ENCODE data around the gene C2orf74.
"Not testable (repeated sequence)": the region's sequence is repeated elsewhere in the genome, so short reads cannot be mapped to it uniquely, and the experiment has no call there.

Gene C2orf74

DNA sequence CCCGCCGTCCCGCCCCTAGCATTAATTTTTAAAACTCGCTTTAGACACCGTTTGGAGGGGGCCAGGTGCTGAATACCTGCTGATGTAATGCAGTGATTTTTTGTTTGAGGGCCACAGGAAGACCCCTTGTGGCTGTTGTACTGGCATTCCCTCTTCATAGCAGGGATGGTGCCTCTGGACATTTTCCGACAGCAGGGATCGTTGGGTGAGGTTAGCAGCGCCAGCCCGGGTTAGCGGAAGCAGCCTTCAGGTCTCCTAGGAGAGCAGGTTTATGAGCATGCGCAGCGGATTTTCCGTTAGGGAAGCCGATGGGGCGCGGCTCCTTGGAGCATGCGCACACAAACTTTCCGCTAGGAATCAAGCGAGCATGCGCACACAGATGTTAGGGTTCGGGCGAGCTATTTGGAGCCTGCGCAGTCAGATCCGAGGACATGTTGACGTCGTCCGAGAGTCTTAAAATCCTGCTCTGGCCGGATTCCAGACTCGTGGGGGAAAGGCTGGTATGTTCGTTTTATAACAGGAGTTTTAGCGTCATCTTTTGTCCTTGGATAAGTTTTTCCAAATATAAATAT is 17.2 kb upstream of the C2orf74 start:
- H3K4me1 ChIP-seq (ENCODE audit: control insufficient read depth in 1 of 2, insufficient read depth in 2 of 2, low read length in 2 of 2), result peaks cover 0 to 3% of the 10 kb centered on the region in 2 donors
- H3K4me3 ChIP-seq (ENCODE audit: low read depth in 1 of 2, low read length in 2 of 2), result peak overlapping the region; percentile 69 to 83
- peak overlapping the region; percentile 66 for H3K27ac ChIP-seq (ENCODE audit: low read depth, low read length)
- peak overlapping the region; percentile 41 to 86 for H3K9ac ChIP-seq (ENCODE audit: low read depth in 1 of 2, low read length in 2 of 2)
- peaks cover 0 to 3% of the 10 kb centered on the region in 2 donors for H3K36me3 ChIP-seq (ENCODE audit: control insufficient read depth in 1 of 2, insufficient read depth in 2 of 2, low read length in 2 of 2)
- no peaks in the 10 kb centered on the region for H3K27me3 ChIP-seq (ENCODE audit: control insufficient read depth in 1 of 2, insufficient read depth in 2 of 2, low read length in 2 of 2)
- no peaks in the 10 kb centered on the region for H3K9me3 ChIP-seq (ENCODE audit: control insufficient read depth in 1 of 2, low read length in 2 of 2)

- no peaks in the 10 kb centered on the region for H3K9me3 ChIP-seq (ENCODE audit: control insufficient read depth in 1 of 2, low read length in 2 of 2)
- no peak overlapping the region for H3K27ac ChIP-seq (ENCODE audit: low read depth, low read length)
- H3K9ac ChIP-seq (ENCODE audit: low read depth in 1 of 2, low read length in 2 of 2), result no peak overlapping the region
- H3K4me3 ChIP-seq (ENCODE audit: low read depth in 1 of 2, low read length in 2 of 2), result peak overlapping the region in 1 of 2 donors; percentile 69
- peaks cover 0 to 3% of the 10 kb centered on the region in 2 donors for H3K36me3 ChIP-seq (ENCODE audit: control insufficient read depth in 1 of 2, insufficient read depth in 2 of 2, low read length in 2 of 2)
- no peaks in the 10 kb centered on the region for H3K27me3 ChIP-seq (ENCODE audit: control insufficient read depth in 1 of 2, insufficient read depth in 2 of 2, low read length in 2 of 2)
- peaks cover 0 to 3% of the 10 kb centered on the region in 2 donors for H3K4me1 ChIP-seq (ENCODE audit: control insufficient read depth in 1 of 2, insufficient read depth in 2 of 2, low read length in 2 of 2)
Observed at GRCh38 chr2:61145990-61146389, 16.0 kb upstream of the C2orf74 start.

DNA sequence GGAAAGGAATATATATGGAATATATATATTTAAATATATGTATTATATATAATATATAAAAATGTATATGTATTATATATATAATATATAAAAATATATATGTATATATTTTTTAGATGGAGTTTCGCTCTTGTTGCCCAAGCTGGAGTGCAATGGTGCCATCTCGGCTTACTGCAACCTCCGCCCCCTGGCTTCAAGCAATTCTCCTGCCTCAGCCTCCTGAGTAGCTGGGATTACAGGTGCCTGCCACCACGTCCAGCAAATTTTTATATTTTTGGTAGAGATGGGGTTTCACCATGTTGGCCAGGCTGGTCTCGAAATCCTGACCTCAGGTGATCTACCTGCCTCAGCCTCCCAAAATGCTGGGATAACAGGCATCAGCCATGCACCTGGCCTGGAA is 13.9 kb upstream of the C2orf74 start:
- not testable (repeated sequence) for H3K36me3 ChIP-seq (ENCODE audit: control insufficient read depth in 1 of 2, insufficient read depth in 2 of 2, low read length in 2 of 2); H3K9me3 ChIP-seq (ENCODE audit: control insufficient read depth in 1 of 2, low read length in 2 of 2); H3K4me3 ChIP-seq (ENCODE audit: low read depth in 1 of 2, low read length in 2 of 2); H3K9ac ChIP-seq (ENCODE audit: low read depth in 1 of 2, low read length in 2 of 2); H3K27me3 ChIP-seq (ENCODE audit: control insufficient read depth in 1 of 2, insufficient read depth in 2 of 2, low read length in 2 of 2); H3K27ac ChIP-seq (ENCODE audit: low read depth, low read length); H3K4me1 ChIP-seq (ENCODE audit: control insufficient read depth in 1 of 2, insufficient read depth in 2 of 2, low read length in 2 of 2)

GRCh38 chr2:61149074-61149473 is 12.9 kb upstream of the C2orf74 start:
- peaks cover 0 to 3% of the 10 kb centered on the region in 2 donors for H3K4me1 ChIP-seq (ENCODE audit: control insufficient read depth in 1 of 2, insufficient read depth in 2 of 2, low read length in 2 of 2)
- no peak overlapping the region for H3K27ac ChIP-seq (ENCODE audit: low read depth, low read length)
- no peak overlapping the region for H3K9ac ChIP-seq (ENCODE audit: low read depth in 1 of 2, low read length in 2 of 2)
- no peaks in the 10 kb centered on the region for H3K9me3 ChIP-seq (ENCODE audit: control insufficient read depth in 1 of 2, low read length in 2 of 2)
- H3K4me3 ChIP-seq (ENCODE audit: low read depth in 1 of 2, low read length in 2 of 2), result no peak overlapping the region
- H3K36me3 ChIP-seq (ENCODE audit: control insufficient read depth in 1 of 2, insufficient read depth in 2 of 2, low read length in 2 of 2), result peaks cover 0 to 3% of the 10 kb centered on the region in 2 donors
- no peaks in the 10 kb centered on the region for H3K27me3 ChIP-seq (ENCODE audit: control insufficient read depth in 1 of 2, insufficient read depth in 2 of 2, low read length in 2 of 2)

DNA sequence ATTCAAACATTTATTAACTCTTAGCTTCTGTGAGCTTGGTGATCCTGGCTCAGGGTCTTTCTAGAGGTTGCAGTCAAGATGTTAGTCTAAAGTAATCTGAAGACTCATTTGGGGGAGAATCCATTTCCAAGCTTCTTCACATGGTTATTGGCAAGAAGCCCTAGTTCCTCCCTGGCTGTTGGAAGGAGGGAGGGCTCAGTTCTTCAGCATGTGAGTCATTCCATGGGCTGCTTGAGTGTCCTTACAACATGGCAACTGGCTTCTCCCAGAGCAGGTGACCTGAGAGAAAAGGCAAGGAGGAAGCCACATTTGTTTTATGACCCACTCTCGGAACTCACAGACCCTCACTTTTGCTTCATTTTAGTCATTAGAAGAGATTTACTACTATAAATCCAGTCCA is 10.6 kb upstream of the C2orf74 start:
- H3K4me3 ChIP-seq (ENCODE audit: low read depth in 1 of 2, low read length in 2 of 2), result no peak overlapping the region
- peaks cover 0 to 3% of the 10 kb centered on the region in 2 donors for H3K36me3 ChIP-seq (ENCODE audit: control insufficient read depth in 1 of 2, insufficient read depth in 2 of 2, low read length in 2 of 2)
- H3K9me3 ChIP-seq (ENCODE audit: control insufficient read depth in 1 of 2, low read length in 2 of 2), result no peaks in the 10 kb centered on the region

DNA sequence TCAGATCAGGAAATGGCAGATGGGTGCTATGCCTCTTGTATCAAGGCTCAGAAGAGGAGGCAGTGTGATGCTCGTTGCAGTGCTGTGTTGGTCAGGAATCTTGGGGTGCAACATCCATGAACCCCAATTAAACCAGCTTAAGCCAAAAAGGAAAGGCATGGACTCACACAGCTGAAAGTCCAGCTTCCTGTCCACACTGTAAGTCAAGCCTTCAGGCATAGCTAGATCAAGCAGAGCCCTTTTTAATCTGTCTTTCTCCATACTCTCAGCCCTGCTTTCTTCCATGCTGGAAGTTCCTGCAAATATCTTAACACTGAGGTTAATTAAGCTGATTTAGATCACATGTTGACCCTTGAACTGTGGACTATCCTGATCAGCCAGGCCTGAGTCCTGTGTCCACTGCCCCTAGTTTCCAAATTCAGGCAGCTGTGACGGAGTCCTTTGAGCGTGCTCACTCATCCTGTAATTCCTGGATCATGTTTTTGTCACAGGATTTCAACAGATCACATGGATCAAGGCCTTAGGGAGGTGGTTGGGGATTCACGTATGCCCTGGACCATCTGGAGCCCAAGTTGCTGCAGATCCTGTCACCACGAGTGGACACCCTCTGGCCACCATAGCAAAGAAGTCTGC is 4.5 kb upstream of the C2orf74 start:
- H3K4me3 ChIP-seq (ENCODE audit: low read depth in 1 of 2, low read length in 2 of 2), result no peak overlapping the region
- H3K36me3 ChIP-seq (ENCODE audit: control insufficient read depth in 1 of 2, insufficient read depth in 2 of 2, low read length in 2 of 2), result no peaks in the 10 kb centered on the region
- no peak overlapping the region for H3K27ac ChIP-seq (ENCODE audit: low read depth, low read length)

More for the DNA sequence above, 10.6 kb upstream of the C2orf74 start:
- no peaks in the 10 kb centered on the region for H3K4me1 ChIP-seq (ENCODE audit: control insufficient read depth in 1 of 2, insufficient read depth in 2 of 2, low read length in 2 of 2)
- no peaks in the 10 kb centered on the region for H3K27me3 ChIP-seq (ENCODE audit: control insufficient read depth in 1 of 2, insufficient read depth in 2 of 2, low read length in 2 of 2)
- H3K27ac ChIP-seq (ENCODE audit: low read depth, low read length), result no peak overlapping the region
- H3K9ac ChIP-seq (ENCODE audit: low read depth in 1 of 2, low read length in 2 of 2), result no peak overlapping the region

GRCh38 chr2:61158356-61158955 is 3.5 kb upstream of the C2orf74 start:
- no peak overlapping the region for H3K9ac ChIP-seq (ENCODE audit: low read depth in 1 of 2, low read length in 2 of 2)
- no peaks in the 10 kb centered on the region for H3K4me1 ChIP-seq (ENCODE audit: control insufficient read depth in 1 of 2, insufficient read depth in 2 of 2, low read length in 2 of 2)
- no peaks in the 10 kb centered on the region for H3K9me3 ChIP-seq (ENCODE audit: control insufficient read depth in 1 of 2, low read length in 2 of 2)
- H3K27me3 ChIP-seq (ENCODE audit: control insufficient read depth in 1 of 2, insufficient read depth in 2 of 2, low read length in 2 of 2), result no peaks in the 10 kb centered on the region
- no peak overlapping the region for H3K27ac ChIP-seq (ENCODE audit: low read depth, low read length)
- no peak overlapping the region for H3K4me3 ChIP-seq (ENCODE audit: low read depth in 1 of 2, low read length in 2 of 2)
- peaks cover 0 to 3% of the 10 kb centered on the region in 2 donors for H3K36me3 ChIP-seq (ENCODE audit: control insufficient read depth in 1 of 2, insufficient read depth in 2 of 2, low read length in 2 of 2)

More for the DNA sequence above, 4.5 kb upstream of the C2orf74 start:
- Histone ChIP-seq H3K9ac (ENCODE audit: low read depth in 1 of 2, low read length in 2 of 2) (no peak overlapping the region), H3K27me3 (ENCODE audit: control insufficient read depth in 1 of 2, insufficient read depth in 2 of 2, low read length in 2 of 2) (no peaks in the 10 kb centered on the region), H3K9me3 (ENCODE audit: control insufficient read depth in 1 of 2, low read length in 2 of 2) (no peaks in the 10 kb centered on the region), H3K4me1 (ENCODE audit: control insufficient read depth in 1 of 2, insufficient read depth in 2 of 2, low read length in 2 of 2) (no peaks in the 10 kb centered on the region)

GRCh38 chr2:61162721-61163120 is 733 bp downstream of the C2orf74 start:
- Histone ChIP-seq H3K27ac (ENCODE audit: low read depth, low read length) (no peak overlapping the region), H3K36me3 (ENCODE audit: control insufficient read depth in 1 of 2, insufficient read depth in 2 of 2, low read length in 2 of 2) (peaks cover 0 to 3% of the 10 kb centered on the region in 2 donors), H3K9ac (ENCODE audit: low read depth in 1 of 2, low read length in 2 of 2) (no peak overlapping the region), H3K27me3 (ENCODE audit: control insufficient read depth in 1 of 2, insufficient read depth in 2 of 2, low read length in 2 of 2) (no peaks in the 10 kb centered on the region), H3K4me1 (ENCODE audit: control insufficient read depth in 1 of 2, insufficient read depth in 2 of 2, low read length in 2 of 2) (no peaks in the 10 kb centered on the region), H3K4me3 (ENCODE audit: low read depth in 1 of 2, low read length in 2 of 2) (no peak overlapping the region), H3K9me3 (ENCODE audit: control insufficient read depth in 1 of 2, low read length in 2 of 2) (no peaks in the 10 kb centered on the region)

GRCh38 chr2:61165082-61165481 is 3.1 kb downstream of the C2orf74 start:
- not testable (repeated sequence) for H3K4me1 ChIP-seq (ENCODE audit: control insufficient read depth in 1 of 2, insufficient read depth in 2 of 2, low read length in 2 of 2); H3K27me3 ChIP-seq (ENCODE audit: control insufficient read depth in 1 of 2, insufficient read depth in 2 of 2, low read length in 2 of 2); H3K4me3 ChIP-seq (ENCODE audit: low read depth in 1 of 2, low read length in 2 of 2); H3K9me3 ChIP-seq (ENCODE audit: control insufficient read depth in 1 of 2, low read length in 2 of 2); H3K36me3 ChIP-seq (ENCODE audit: control insufficient read depth in 1 of 2, insufficient read depth in 2 of 2, low read length in 2 of 2); H3K27ac ChIP-seq (ENCODE audit: low read depth, low read length); H3K9ac ChIP-seq (ENCODE audit: low read depth in 1 of 2, low read length in 2 of 2)

GRCh38 chr2:61165946-61166345 is 4.0 kb downstream of the C2orf74 start:
- Histone ChIP-seq H3K4me1 (ENCODE audit: control insufficient read depth in 1 of 2, insufficient read depth in 2 of 2, low read length in 2 of 2) (no peaks in the 10 kb centered on the region), H3K27ac (ENCODE audit: low read depth, low read length) (no peak overlapping the region), H3K9ac (ENCODE audit: low read depth in 1 of 2, low read length in 2 of 2) (no peak overlapping the region), H3K4me3 (ENCODE audit: low read depth in 1 of 2, low read length in 2 of 2) (no peak overlapping the region), H3K27me3 (ENCODE audit: control insufficient read depth in 1 of 2, insufficient read depth in 2 of 2, low read length in 2 of 2) (no peaks in the 10 kb centered on the region), H3K9me3 (ENCODE audit: control insufficient read depth in 1 of 2, low read length in 2 of 2) (no peaks in the 10 kb centered on the region), H3K36me3 (ENCODE audit: control insufficient read depth in 1 of 2, insufficient read depth in 2 of 2, low read length in 2 of 2) (peaks cover 0 to 3% of the 10 kb centered on the region in 2 donors)

Measured in duodenal mucosa (tissue), 2 donors.